ENCODE data around the gene ZNF823.

DNA sequence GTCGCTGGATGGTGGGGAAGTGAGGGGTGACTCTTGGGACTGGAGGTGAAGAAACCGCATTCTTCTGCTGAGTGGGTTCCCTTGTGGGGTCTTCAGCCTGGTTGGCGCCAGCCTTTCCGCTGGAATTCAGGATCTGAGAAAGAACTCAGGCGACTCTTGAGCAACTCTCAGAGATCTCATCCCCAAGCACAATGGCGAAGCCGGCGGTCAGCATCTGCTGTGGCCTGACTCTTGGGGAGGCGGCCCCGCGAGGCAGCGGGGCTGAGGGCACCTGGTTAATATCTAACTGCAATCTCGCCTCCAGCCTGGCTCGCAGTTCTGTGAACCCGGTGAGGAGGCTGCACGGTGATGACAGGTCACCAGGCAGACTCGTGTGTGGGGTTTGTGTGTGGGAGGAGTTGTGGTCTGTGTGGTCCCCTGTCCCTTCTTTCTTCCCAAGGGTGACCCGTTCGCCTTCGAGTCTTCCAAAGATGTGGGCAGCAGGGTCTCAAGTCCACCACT, 28.9 kb upstream of the ZNF823 start:
- no peak for TF ChIP-seq ZC3H10 (CRISPR knock-in tag; IDR thresholded peaks at IDR 0.05)
- TF ChIP-seq, protein P1, sequence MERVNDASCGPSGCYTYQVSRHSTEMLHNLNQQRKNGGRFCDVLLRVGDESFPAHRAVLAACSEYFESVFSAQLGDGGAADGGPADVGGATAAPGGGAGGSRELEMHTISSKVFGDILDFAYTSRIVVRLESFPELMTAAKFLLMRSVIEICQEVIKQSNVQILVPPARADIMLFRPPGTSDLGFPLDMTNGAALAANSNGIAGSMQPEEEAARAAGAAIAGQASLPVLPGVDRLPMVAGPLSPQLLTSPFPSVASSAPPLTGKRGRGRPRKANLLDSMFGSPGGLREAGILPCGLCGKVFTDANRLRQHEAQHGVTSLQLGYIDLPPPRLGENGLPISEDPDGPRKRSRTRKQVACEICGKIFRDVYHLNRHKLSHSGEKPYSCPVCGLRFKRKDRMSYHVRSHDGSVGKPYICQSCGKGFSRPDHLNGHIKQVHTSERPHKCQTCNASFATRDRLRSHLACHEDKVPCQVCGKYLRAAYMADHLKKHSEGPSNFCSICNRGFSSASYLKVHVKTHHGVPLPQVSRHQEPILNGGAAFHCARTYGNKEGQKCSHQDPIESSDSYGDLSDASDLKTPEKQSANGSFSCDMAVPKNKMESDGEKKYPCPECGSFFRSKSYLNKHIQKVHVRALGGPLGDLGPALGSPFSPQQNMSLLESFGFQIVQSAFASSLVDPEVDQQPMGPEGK (CRISPR knock-in tag; IDR thresholded peaks at IDR 0.05; ENCODE audit: borderline replicate concordance): no peak
- TF ChIP-seq TCF4 (CRISPR knock-in tag; IDR thresholded peaks at IDR 0.05; ENCODE audit: borderline replicate concordance): no peak
- no peak for TF ChIP-seq ZFP3 (CRISPR knock-in tag; IDR thresholded peaks at IDR 0.05)
- no peak for TF ChIP-seq TSHZ2 (CRISPR knock-in tag; IDR thresholded peaks at IDR 0.05)
- no peak for TF ChIP-seq ZNF565 (CRISPR knock-in tag; conservative IDR thresholded peaks at IDR 0.05; ENCODE audit: low read depth)
- TF ChIP-seq CSDC2 (CRISPR knock-in tag; IDR thresholded peaks at IDR 0.05): no peak
- TF ChIP-seq RARB (CRISPR knock-in tag; IDR thresholded peaks at IDR 0.05): no peak
- no peak for TF ChIP-seq ZFP30 (CRISPR knock-in tag; IDR thresholded peaks at IDR 0.05)
- TF ChIP-seq TOX (CRISPR knock-in tag; IDR thresholded peaks at IDR 0.05; ENCODE audit: borderline replicate concordance): no peak
- no peak for TF ChIP-seq SNAI2 (CRISPR knock-in tag; IDR thresholded peaks at IDR 0.05)
- no peak for TF ChIP-seq CREB5 (CRISPR knock-in tag; IDR thresholded peaks at IDR 0.05; ENCODE audit: low read depth)
- TF ChIP-seq ZNF8 (CRISPR knock-in tag; IDR thresholded peaks at IDR 0.05): no peak
- TF ChIP-seq OSR1 (CRISPR knock-in tag; IDR thresholded peaks at IDR 0.05): no peak
